CD4-positive, alpha-beta memory T cell (primary cell): ENCODE measurements around the gene TBCA. TPM values are rescaled to one million over a fixed set of nuclear protein-coding genes. Genes with fewer than 3 reads are reported as not detected.
A peak's percentile ranks its signal among the peaks of the same experiment; 100 is the strongest.
"Not testable (repeated sequence)": the region's sequence is repeated elsewhere in the genome, so short reads cannot be mapped to it uniquely, and the experiment has no call there.

Source experiments
- CTCF ChIA-PET: fragments of 350-600 bp; sonication (Branson Sonifier 250); formaldehyde crosslinking; loops from one replicate; lab custom pipeline; 2021; ENCODE audit warnings: inconsistent platforms; ENCODE audit not compliant: partially characterized antibody; lab: Charles Lee
- POLR2A ChIA-PET: fragments of 350-600 bp; sonication (Branson Sonifier 250); formaldehyde crosslinking; loops from one replicate; lab custom pipeline; 2021; ENCODE audit not compliant: partially characterized antibody; lab: Charles Lee
- DNase-seq, 5 donors: peaks; one replicate each; pipeline versions ENCODE4 v3.0.0 to v3.0.0-alpha.2; 2020 to 2022; ENCODE audit warnings: mixed read lengths in 1 of 5
- H3K27ac ChIP-seq: one replicate; pipeline ENCODE4 v1.7.0; 2013; ENCODE audit warnings: low read depth, low read length
- H3K27me3 ChIP-seq: 2 replicates; pipeline ENCODE4 v1.7.0; 2013; ENCODE audit warnings: mild to moderate bottlenecking, low read length, moderate library complexity; ENCODE audit not compliant: insufficient read depth
- H3K36me3 ChIP-seq: 2 replicates; pipeline ENCODE4 v1.7.0; 2013; ENCODE audit warnings: mild to moderate bottlenecking, low read length, moderate library complexity; ENCODE audit not compliant: insufficient read depth
- H3K4me1 ChIP-seq: 2 replicates; pipeline ENCODE4 v1.7.0; 2013; ENCODE audit warnings: mild to moderate bottlenecking, low read length, moderate library complexity; ENCODE audit not compliant: insufficient read depth
- H3K4me3 ChIP-seq, 2 donors: one replicate each; pipeline ENCODE4 v1.7.0; 2013; ENCODE audit warnings: low read length in 2 of 2, mild to moderate bottlenecking in 1 of 2
- H3K9me3 ChIP-seq, 2 donors: one replicate each; pipeline ENCODE4 v1.7.0; 2013; ENCODE audit warnings: low read length in 2 of 2, control low read depth in 1 of 2; ENCODE audit not compliant: control insufficient read depth in 1 of 2
- H3K27ac Mint-ChIP-seq, 7 donors: one replicate each; pipeline ENCODE4 v1.8.0; 2020 to 2021; ENCODE audit warnings: mixed read lengths in 7 of 7, mild to moderate bottlenecking in 6 of 7, inconsistent platforms in 3 of 7, moderate library complexity in 3 of 7
- H3K27me3 Mint-ChIP-seq, 2 donors: one replicate each; pipeline ENCODE4 v1.8.0; 2020 to 2021; ENCODE audit warnings: mixed read lengths in 2 of 2
- H3K36me3 Mint-ChIP-seq, 2 donors: one replicate each; pipeline ENCODE4 v1.8.0; 2020 to 2021; ENCODE audit warnings: mixed read lengths in 2 of 2, inconsistent platforms in 1 of 2, mild to moderate bottlenecking in 1 of 2
- H3K4me1 Mint-ChIP-seq, 4 donors: one replicate each; pipeline ENCODE4 v1.8.0; 2020 to 2021; ENCODE audit warnings: mixed read lengths in 4 of 4, mild to moderate bottlenecking in 1 of 4
- H3K4me3 Mint-ChIP-seq, 8 donors: one replicate each; pipeline ENCODE4 v1.8.0; 2020 to 2021; ENCODE audit warnings: mixed read lengths in 8 of 8, mild to moderate bottlenecking in 7 of 8, moderate library complexity in 6 of 8, inconsistent platforms in 3 of 8
- H3K9me3 Mint-ChIP-seq, 8 donors: one replicate each; pipeline ENCODE4 v1.8.0; 2020 to 2021; ENCODE audit warnings: mixed read lengths in 8 of 8, mild to moderate bottlenecking in 5 of 8, inconsistent platforms in 3 of 8, moderate library complexity in 1 of 8
- intact Hi-C: fragments of 100-400 bp; cut with micrococcal nuclease; formaldehyde crosslinking; loops from one replicate; pipeline ENCODE4 v1.15.1; 2023
- polyA plus RNA-seq, 2 donors: library from polyadenylated mRNA; unstranded; fragments of 300-500 nt; fragmentation: Illumina TruSeq; gene quantifications; one replicate each; pipeline ENCODE4 v1.2.3, GENCODE V29; 2021
- total RNA-seq, 2 experiments: library from RNA; stranded (reverse); gene quantifications; one replicate each; pipeline ENCODE4 v1.2.3, GENCODE V29; 2021

TBCA gene
- total and polyA plus RNA-seq, 4 experiments from 2014 or later: 80.4 to 200 (median 138) TPM

- H3K36me3 ChIP-seq: no peaks in the 10 kb centered on the region
- ChIA-PET POLR2A (no interaction called here), CTCF (interaction anchor here (1.9 kb wide), 1 partner anchor 10 kb away, joined by 4 read pairs; no protein-coding TSS in a partner anchor)
- Mint-ChIP-seq H3K27me3 (no peaks in the 10 kb centered on the region), H3K4me1 (peaks cover 21 to 42% (median 28%) of the 10 kb centered on the region in 4 donors), H3K36me3 (peaks cover 3% of the 10 kb centered on the region in 2 donors), H3K27ac (peak overlapping the region in 4 of 7 donors; percentile 5 to 88 (median 36)), H3K4me3 (peak overlapping the region in 4 of 8 donors; percentile 15 to 39 (median 16)), H3K9me3 (peaks cover 0 to 3% (median 0%) of the 10 kb centered on the region in 8 donors)
- no peak overlapping the region for H3K27ac ChIP-seq
- H3K4me1 ChIP-seq: peaks cover 8% of the 10 kb centered on the region
- no peak for DNase-seq
- intact Hi-C loops: no loop called here
- no peak overlapping the region for H3K4me3 ChIP-seq
- H3K9me3 ChIP-seq: no peaks in the 10 kb centered on the region
- no peaks in the 10 kb centered on the region for H3K27me3 ChIP-seq
Observed at GRCh38 chr5:77719666-77720363, 56.3 kb downstream of the TBCA start.

GRCh38 chr5:77718934-77719610, 57.1 kb downstream of the TBCA start:
- ChIA-PET POLR2A (no interaction called here), CTCF (interaction anchor here (1.9 kb wide), 1 partner anchor 10 kb away, joined by 4 read pairs; no protein-coding TSS in a partner anchor)
- Histone ChIP-seq H3K9me3 (no peaks in the 10 kb centered on the region), H3K27ac (no peak overlapping the region), H3K4me1 (peaks cover 8% of the 10 kb centered on the region), H3K4me3 (no peak overlapping the region), H3K27me3 (no peaks in the 10 kb centered on the region), H3K36me3 (no peaks in the 10 kb centered on the region)
- Mint-ChIP-seq H3K36me3 (peaks cover 3% of the 10 kb centered on the region in 2 donors), H3K9me3 (peaks cover 0 to 3% (median 0%) of the 10 kb centered on the region in 8 donors), H3K27me3 (no peaks in the 10 kb centered on the region), H3K27ac (peak overlapping the region; percentile 29 to 85 (median 58)), H3K4me3 (peak overlapping the region in 4 of 8 donors; percentile 46 to 67 (median 50)), H3K4me1 (peaks cover 21 to 42% (median 27%) of the 10 kb centered on the region in 4 donors)
- DNase-seq: peak in 1 of 5 donors; percentile 4
- intact Hi-C loops: no loop called here

GRCh38 chr5:77709993-77710685, 66.0 kb downstream of the TBCA start:
- Mint-ChIP-seq H3K4me1 (peaks cover under 1 to 10% (median 8%) of the 10 kb centered on the region in 4 donors), H3K9me3 (no peaks in the 10 kb centered on the region), H3K4me3 (no peak overlapping the region), H3K27ac (peak overlapping the region in 2 of 7 donors; percentile 14 to 51), H3K27me3 (no peaks in the 10 kb centered on the region), H3K36me3 (peaks cover 17 to 22% of the 10 kb centered on the region in 2 donors)
- ChIA-PET POLR2A (no interaction called here), CTCF (interaction anchor here (1.3 kb wide), 1 partner anchor 8 kb away, joined by 4 read pairs; no protein-coding TSS in a partner anchor)
- no peaks in the 10 kb centered on the region for H3K4me1 ChIP-seq
- no peaks in the 10 kb centered on the region for H3K9me3 ChIP-seq
- H3K4me3 ChIP-seq: no peak overlapping the region
- H3K27ac ChIP-seq: no peak overlapping the region
- intact Hi-C loops: no loop called here
- H3K27me3 ChIP-seq: no peaks in the 10 kb centered on the region
- DNase-seq: no peak
- H3K36me3 ChIP-seq: peaks cover 15% of the 10 kb centered on the region

GRCh38 chr5:77709340-77709739, 66.8 kb downstream of the TBCA start:
- no peaks in the 10 kb centered on the region for H3K27me3 Mint-ChIP-seq
- Histone ChIP-seq H3K27me3 (no peaks in the 10 kb centered on the region), H3K9me3 (no peaks in the 10 kb centered on the region), H3K27ac (no peak overlapping the region), H3K4me3 (no peak overlapping the region), H3K36me3 (peaks cover 19% of the 10 kb centered on the region), H3K4me1 (no peaks in the 10 kb centered on the region)
- H3K9me3 Mint-ChIP-seq: no peaks in the 10 kb centered on the region
- H3K36me3 Mint-ChIP-seq: peaks cover 25 to 30% of the 10 kb centered on the region in 2 donors
- H3K4me1 Mint-ChIP-seq: peaks cover 0 to 10% (median 6%) of the 10 kb centered on the region in 4 donors
- H3K4me3 Mint-ChIP-seq: no peak overlapping the region
- CTCF ChIA-PET: interaction anchor here (1.3 kb wide), 1 partner anchor 9 kb away, joined by 4 read pairs; no protein-coding TSS in a partner anchor
- intact Hi-C loops: no loop called here
- DNase-seq: no peak
- POLR2A ChIA-PET: no interaction called here
- no peak overlapping the region for H3K27ac Mint-ChIP-seq

- H3K36me3 Mint-ChIP-seq: peaks cover 36 to 41% of the 10 kb centered on the region in 2 donors
- no peaks in the 10 kb centered on the region for H3K27me3 Mint-ChIP-seq
- DNase-seq: no peak
- ChIA-PET POLR2A (no interaction called here), CTCF (no interaction called here)
- no peak overlapping the region for H3K27ac Mint-ChIP-seq
- H3K9me3 ChIP-seq: no peaks in the 10 kb centered on the region
- no peaks in the 10 kb centered on the region for H3K4me1 ChIP-seq
- no peaks in the 10 kb centered on the region for H3K27me3 ChIP-seq
- peaks cover 0 to 2% (median 0%) of the 10 kb centered on the region in 8 donors for H3K9me3 Mint-ChIP-seq
- H3K4me3 Mint-ChIP-seq: no peak overlapping the region
- H3K36me3 ChIP-seq: peaks cover 27% of the 10 kb centered on the region
- H3K4me1 Mint-ChIP-seq: peaks cover 2 to 13% (median 6%) of the 10 kb centered on the region in 4 donors
- H3K27ac ChIP-seq: no peak overlapping the region
- no peak overlapping the region for H3K4me3 ChIP-seq
- intact Hi-C loops: no loop called here
Observed at GRCh38 chr5:77707791-77708190, 68.3 kb downstream of the TBCA start.

GRCh38 chr5:77699569-77699968, 76.6 kb downstream of the TBCA start:
- POLR2A ChIA-PET, intact Hi-C loops, H3K27me3 Mint-ChIP-seq, H3K9me3 ChIP-seq, H3K9me3 Mint-ChIP-seq, DNase-seq, CTCF ChIA-PET, H3K4me3 ChIP-seq, H3K27me3 ChIP-seq, H3K27ac ChIP-seq, H3K4me3 Mint-ChIP-seq, H3K4me1 ChIP-seq: not testable (repeated sequence)
- Mint-ChIP-seq H3K4me1 (peaks cover 21 to 26% (median 21%) of the 10 kb centered on the region in 4 donors), H3K27ac (peak overlapping the region in 1 of 7 donors; percentile 69), H3K36me3 (peaks cover 60 to 73% of the 10 kb centered on the region in 2 donors)
- peaks cover 16% of the 10 kb centered on the region for H3K36me3 ChIP-seq
